Urinary bladder (tissue), 4 donors: ENCODE results near the gene NMS. TPM values are rescaled to one million over a fixed set of nuclear protein-coding genes. Genes with fewer than 3 reads are reported as not detected.

ENCODE experiments used
- DNase-seq: peaks from one replicate; pipeline ENCODE4 v3.0.0-alpha.2; 2015; ENCODE audit errors: extremely low spot score
- H3K27ac ChIP-seq: one replicate; pipeline ENCODE4 v1.5.1; 2013; ENCODE audit warnings: low read depth, mild to moderate bottlenecking, moderate library complexity
- H3K36me3 ChIP-seq: one replicate; pipeline ENCODE4 v1.6.1; 2013; ENCODE audit warnings: mild to moderate bottlenecking, moderate library complexity; ENCODE audit not compliant: insufficient read depth
- H3K4me1 ChIP-seq: one replicate; pipeline ENCODE4 v1.6.1; 2013; ENCODE audit warnings: mild to moderate bottlenecking, moderate library complexity; ENCODE audit not compliant: insufficient read depth
- H3K4me3 ChIP-seq: one replicate; pipeline ENCODE4 v1.5.1; 2013; ENCODE audit warnings: low read depth, low read length
- WGBS: extraction: QIAGEN DNeasy Blood & Tissue Kit; methylation state at CpG from one replicate; pipeline ENCODE4 v1.1.7; 2013; 5-methylcytosine and 5-hydroxymethylcytosine counted together
- polyA plus RNA-seq: library from polyadenylated mRNA; stranded (reverse); fragments of 200-250 nt; gene quantifications from one replicate; pipeline ENCODE4 v1.2.3, GENCODE V29; 2013
- total RNA-seq: library from RNA; depleted of rRNA; stranded (reverse); fragments of >200 nt; gene quantifications from one replicate; pipeline ENCODE4 v1.2.3, GENCODE V29; 2014
- donor health status: healthy with polysubstance abuse.
- donor health status: healthy.

NMS gene
- total and polyA plus RNA-seq, 2 donors, result not detected

DNA sequence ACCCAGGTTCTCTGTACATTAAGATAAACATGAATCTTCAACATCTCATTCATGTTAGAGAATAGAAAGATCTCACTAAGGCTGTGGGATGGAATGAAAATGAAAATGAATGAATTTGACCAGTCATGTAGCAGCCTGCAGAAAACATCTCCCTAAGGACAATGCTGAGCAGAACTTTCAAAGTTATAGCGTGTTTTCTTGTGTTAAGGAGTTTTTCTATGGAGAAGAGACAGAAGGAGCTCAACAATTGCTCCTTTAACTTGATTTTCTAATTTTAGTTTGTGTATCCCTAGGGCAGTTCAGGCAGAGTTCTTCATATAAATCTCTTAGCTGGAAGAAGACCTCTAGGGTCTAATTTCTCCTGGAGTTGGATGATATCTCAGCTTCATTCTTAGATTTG, 47.3 kb downstream of the NMS start:
- DNase-seq, result no peak
- H3K36me3 ChIP-seq, result no peaks in the 10 kb centered on the region
- no peak overlapping the region for H3K27ac ChIP-seq
- H3K4me1 ChIP-seq, result no peaks in the 10 kb centered on the region
- H3K4me3 ChIP-seq, result no peak overlapping the region
- WGBS, result 76% methylated on average over 1 of the region's 1 CpG

DNA sequence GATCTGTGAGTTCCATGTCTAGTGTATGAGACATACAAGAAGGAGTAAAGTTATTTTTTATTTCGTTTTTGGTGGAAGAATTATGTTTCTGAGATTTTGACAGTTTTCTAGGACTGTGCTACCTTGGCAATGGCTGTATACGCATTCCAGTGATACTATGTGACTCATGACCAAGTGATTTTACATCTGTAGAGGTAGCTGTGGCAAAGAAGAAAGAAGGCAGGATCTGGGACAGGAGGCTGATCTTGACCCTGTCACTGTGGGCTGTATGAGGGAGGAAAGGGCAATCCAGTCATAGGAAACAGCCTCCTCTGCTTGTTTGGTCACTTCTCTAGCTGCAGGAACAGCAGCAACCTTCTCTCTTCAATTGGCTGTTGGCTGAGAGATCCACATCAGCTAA, 48.5 kb downstream of the NMS start:
- Histone ChIP-seq H3K4me1 (no peaks in the 10 kb centered on the region), H3K36me3 (no peaks in the 10 kb centered on the region), H3K27ac (no peak overlapping the region), H3K4me3 (no peak overlapping the region)
- WGBS, result 66% methylated on average over 2 of the region's 2 CpGs
- no peak for DNase-seq

DNA sequence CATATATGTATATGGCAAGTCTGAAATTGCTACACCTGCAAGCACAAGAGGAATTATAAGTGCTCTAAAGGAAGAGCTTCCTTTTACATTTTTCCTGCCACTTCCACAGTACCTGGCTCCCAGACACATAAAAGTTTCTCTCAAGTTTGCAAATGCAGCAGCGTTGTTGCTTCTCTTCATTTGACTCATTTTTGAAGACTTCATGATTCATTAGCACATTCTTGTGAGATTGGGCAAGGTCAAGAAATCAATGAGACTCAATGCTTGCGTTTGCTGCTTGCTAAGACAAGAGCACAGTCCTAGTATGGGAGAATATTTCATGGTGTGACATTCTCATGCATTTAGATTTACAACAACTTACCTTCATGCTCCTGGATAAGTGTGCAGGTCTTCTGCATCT, 49.9 kb downstream of the NMS start:
- Histone ChIP-seq H3K27ac (no peak overlapping the region), H3K4me1 (no peaks in the 10 kb centered on the region), H3K36me3 (no peaks in the 10 kb centered on the region), H3K4me3 (no peak overlapping the region)
- DNase-seq, result no peak
- 83% methylated on average over 2 of the region's 2 CpGs for WGBS

DNA sequence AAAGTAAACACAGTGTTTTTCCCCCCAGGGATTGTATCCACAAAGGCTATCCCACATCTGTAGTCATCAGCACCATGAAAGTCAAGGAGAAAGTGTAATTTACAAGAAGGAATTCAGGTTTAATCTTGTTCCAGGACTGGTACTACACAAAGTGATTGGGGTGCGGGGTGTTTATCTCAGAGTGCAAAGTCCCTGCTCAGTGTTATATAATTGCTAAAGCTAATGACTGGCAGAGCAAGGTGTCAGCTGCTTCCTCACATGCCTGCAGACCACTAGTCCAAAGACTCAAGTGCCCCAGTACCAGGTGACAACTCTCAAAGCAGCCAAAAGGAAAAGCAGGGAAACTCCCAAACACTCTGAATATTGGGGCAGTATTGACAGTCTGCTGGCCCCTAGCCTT, 52.1 kb downstream of the NMS start:
- Histone ChIP-seq H3K4me3 (no peak overlapping the region), H3K4me1 (no peaks in the 10 kb centered on the region), H3K27ac (no peak overlapping the region), H3K36me3 (no peaks in the 10 kb centered on the region)
- no peak for DNase-seq
- 77% methylated on average over 1 of the region's 1 CpG for WGBS

DNA sequence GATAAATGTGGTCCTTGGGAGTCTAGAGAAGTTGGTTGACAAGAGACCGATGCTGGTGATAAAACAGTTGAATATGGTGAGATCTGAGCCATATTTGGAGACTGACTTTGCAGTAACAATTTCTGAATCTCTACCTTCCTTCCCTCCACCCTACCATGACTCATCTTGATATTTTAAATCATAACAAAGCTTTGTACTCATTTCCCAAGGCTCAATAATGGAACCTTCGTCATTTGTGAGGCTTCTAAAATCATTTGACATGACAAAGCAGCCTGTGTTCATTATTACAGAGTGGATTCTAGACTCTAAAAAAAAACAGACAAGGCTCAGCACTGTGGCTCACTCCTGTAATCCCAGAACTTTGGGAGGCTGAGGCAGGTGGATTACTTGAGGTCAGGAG, 54.0 kb downstream of the NMS start:
- no peaks in the 10 kb centered on the region for H3K4me1 ChIP-seq
- no peak for DNase-seq
- H3K36me3 ChIP-seq, result no peaks in the 10 kb centered on the region
- no peak overlapping the region for H3K4me3 ChIP-seq
- no peak overlapping the region for H3K27ac ChIP-seq
- 84% methylated on average over 2 of the region's 2 CpGs for WGBS

DNA sequence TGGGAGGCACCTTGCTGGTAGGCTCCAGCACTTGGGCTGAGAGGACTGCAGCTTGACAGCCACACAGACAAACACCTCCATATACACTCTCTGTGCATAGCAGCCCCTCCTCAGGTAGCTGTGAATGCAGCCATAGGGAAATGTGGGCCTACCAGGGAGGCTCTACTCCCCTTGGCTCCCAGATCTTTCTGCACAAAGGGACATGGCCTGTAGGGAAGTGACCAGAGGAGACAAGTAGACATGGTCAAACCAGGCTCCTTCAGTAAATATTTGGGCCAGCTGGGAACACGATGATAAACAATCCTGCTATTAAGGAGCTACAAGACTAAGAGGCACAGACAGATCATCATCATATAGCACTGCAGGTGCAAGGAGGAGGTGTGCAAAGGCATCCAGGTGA, 56.6 kb downstream of the NMS start:
- DNase-seq, result no peak
- H3K27ac ChIP-seq, result no peak overlapping the region
- H3K36me3 ChIP-seq, result no peaks in the 10 kb centered on the region
- no peaks in the 10 kb centered on the region for H3K4me1 ChIP-seq
- 34% methylated on average over 1 of the region's 1 CpG for WGBS
- H3K4me3 ChIP-seq, result no peak overlapping the region

DNA sequence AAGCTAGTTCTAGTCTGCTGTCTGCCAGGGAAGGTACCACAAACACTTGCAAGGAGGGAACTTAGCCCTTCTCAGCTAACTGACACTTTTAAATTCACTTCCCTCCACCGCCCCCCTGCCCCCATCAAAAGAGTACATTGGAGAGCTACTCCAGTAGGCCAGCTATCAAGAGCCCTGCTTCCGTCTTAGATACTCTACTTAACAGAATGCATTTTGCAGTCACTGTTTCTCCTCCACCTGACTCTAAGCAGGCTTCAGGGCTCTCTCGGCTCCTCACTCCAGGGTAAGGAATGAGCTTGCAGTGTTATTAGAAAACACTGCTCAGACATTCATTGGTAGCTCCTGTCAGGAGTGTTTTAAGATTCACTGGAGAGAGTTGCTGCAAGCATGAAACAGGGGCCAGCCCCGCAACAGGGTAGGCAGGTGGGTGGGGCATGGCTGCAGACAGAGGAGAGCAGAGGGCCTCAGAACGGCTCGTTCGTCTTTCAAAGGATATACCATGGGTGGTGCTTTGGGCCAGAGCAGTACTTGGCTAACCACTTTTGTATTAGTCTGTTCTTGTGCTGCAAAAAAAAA, 57.2 kb downstream of the NMS start:
- no peaks in the 10 kb centered on the region for H3K4me1 ChIP-seq

DNA sequence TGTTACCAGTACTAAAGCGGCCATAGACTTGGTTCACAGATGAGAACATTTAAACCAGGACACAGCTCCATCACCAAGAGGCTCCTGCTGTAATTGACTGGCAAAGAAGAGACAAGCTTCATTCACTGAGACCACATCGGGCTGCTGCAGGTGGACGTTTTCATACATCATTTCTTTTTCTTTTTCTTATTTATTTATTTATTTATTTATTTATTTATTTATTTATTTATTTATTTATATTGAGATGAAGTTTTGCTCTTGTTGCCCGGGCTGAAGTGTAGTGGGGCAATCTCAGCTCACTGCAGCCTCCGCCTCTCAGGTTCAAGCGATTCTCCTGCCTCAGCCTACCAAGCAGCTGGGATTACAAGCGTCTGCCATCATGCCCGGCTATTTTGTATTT, 58.9 kb downstream of the NMS start:
- Histone ChIP-seq H3K27ac (no peak overlapping the region), H3K4me3 (no peak overlapping the region), H3K4me1 (no peaks in the 10 kb centered on the region), H3K36me3 (no peaks in the 10 kb centered on the region)
- no peak for DNase-seq
- 89% methylated on average over 8 of the region's 8 CpGs for WGBS

More for the DNA sequence above, 57.2 kb downstream of the NMS start:
- Histone ChIP-seq H3K36me3 (no peaks in the 10 kb centered on the region), H3K4me3 (no peak overlapping the region), H3K27ac (no peak overlapping the region)
- 69% methylated on average over 7 of the region's 7 CpGs for WGBS
- DNase-seq, result no peak

DNA sequence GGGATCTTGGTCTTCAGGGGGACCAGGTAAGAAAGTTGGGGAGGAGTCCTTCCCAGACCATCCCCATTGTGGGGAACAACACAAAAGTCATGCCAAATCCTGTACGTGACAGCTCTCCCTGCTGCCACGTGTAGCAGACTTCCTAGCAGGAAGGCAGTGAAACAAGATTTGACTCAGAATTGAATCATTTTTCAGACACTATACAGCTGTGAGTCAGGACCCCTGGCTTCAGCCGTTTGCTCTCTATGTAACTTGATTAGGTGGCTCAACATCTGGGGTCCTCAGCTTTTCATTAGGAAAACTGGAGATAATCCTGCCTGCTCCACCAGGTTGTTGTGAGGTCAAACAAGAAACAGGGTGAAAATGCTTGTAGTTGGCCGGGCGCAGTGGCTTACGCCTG, 59.6 kb downstream of the NMS start:
- 75% methylated on average over 6 of the region's 6 CpGs for WGBS
- Histone ChIP-seq H3K36me3 (no peaks in the 10 kb centered on the region), H3K4me1 (no peaks in the 10 kb centered on the region), H3K27ac (no peak overlapping the region), H3K4me3 (no peak overlapping the region)
- DNase-seq, result no peak

Other genes starting within 250 kb of the NMS start
- gene LONRF2, start 148.0 kb upstream of the NMS start, total RNA-seq, result 6.7 TPM
- 5.0 TPM for gene LONRF2, start 148.0 kb upstream of the NMS start, polyA plus RNA-seq
- 12.5 TPM for gene CHST10, start 52.8 kb upstream of the NMS start, total RNA-seq
- 10.3 TPM for gene CHST10, start 52.8 kb upstream of the NMS start, polyA plus RNA-seq
- 9.9 TPM for gene PDCL3, start 92.5 kb downstream of the NMS start, total RNA-seq
- gene PDCL3, start 92.5 kb downstream of the NMS start, polyA plus RNA-seq, result 49.5 TPM